OCI-LY1 (cell line): Measurements from ENCODE around the gene MB.

ENCODE experiments used
- EZH2 ChIP-seq: fragments of 200-600 bp; sonication (generic), shearing (Covaris generic); IDR thresholded peaks from 2 replicates; pipeline ENCODE4 v1.8.0; 2017; ENCODE audit warnings: borderline replicate concordance, mixed run types, mild to moderate bottlenecking, antibody characterized with exemption, low read length, moderate library complexity, mixed read lengths
- TF ChIP-seq, protein P1 (sequence below): fragments of 200-600 bp; sonication (generic), shearing (Covaris generic); IDR thresholded peaks from 2 replicates; pipeline ENCODE4 v1.5.1; 2017; ENCODE audit warnings: mild to moderate bottlenecking, antibody characterized with exemption, low read length, moderate library complexity, mixed read lengths

DNA sequence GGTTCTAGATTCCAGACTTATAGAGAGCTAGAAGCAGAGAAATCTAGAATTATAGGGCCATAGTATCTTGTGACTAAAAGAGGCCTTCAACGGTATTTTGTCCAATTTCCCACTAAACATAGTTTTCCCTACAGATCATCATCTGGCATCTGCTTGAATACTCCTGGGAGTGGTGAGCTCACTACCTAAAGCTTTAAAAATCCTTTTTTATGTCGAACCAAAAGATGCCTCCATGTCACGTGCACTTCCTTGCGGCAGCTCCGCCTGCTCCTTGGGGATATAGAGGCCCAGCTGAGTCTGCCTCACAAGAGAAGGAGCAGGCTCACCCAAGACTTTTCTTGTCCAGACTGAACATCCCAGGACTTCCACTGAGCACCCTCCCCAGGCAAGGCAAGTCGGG lies 4.3 kb upstream of the MB start:
- TF ChIP-seq, protein P1, sequence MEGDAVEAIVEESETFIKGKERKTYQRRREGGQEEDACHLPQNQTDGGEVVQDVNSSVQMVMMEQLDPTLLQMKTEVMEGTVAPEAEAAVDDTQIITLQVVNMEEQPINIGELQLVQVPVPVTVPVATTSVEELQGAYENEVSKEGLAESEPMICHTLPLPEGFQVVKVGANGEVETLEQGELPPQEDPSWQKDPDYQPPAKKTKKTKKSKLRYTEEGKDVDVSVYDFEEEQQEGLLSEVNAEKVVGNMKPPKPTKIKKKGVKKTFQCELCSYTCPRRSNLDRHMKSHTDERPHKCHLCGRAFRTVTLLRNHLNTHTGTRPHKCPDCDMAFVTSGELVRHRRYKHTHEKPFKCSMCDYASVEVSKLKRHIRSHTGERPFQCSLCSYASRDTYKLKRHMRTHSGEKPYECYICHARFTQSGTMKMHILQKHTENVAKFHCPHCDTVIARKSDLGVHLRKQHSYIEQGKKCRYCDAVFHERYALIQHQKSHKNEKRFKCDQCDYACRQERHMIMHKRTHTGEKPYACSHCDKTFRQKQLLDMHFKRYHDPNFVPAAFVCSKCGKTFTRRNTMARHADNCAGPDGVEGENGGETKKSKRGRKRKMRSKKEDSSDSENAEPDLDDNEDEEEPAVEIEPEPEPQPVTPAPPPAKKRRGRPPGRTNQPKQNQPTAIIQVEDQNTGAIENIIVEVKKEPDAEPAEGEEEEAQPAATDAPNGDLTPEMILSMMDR: no peak
- no peak for TF ChIP-seq EZH2
